HepG2 (cell line): ENCODE results near the gene SPOPL. TPM values are rescaled to one million over a fixed set of nuclear protein-coding genes. Genes with fewer than 3 reads are reported as not detected.

ENCODE experiments used
- ATAD3A ChIP-seq: sonication (generic); formaldehyde crosslinking; IDR thresholded peaks from 2 replicates; pipeline ENCODE4 v1.4.0; 2020; ENCODE audit warnings: missing genetic modification reagents
- ATM ChIP-seq: fragments of 450-650 bp; IDR thresholded peaks from 2 replicates; pipeline ENCODE4 v1.7.1; 2017; ENCODE audit warnings: mild to moderate bottlenecking, borderline replicate concordance
- CENPX ChIP-seq: sonication (generic); formaldehyde crosslinking; IDR thresholded peaks from 2 replicates; pipeline ENCODE4 v1.9.0; 2021; ENCODE audit warnings: mild to moderate bottlenecking, missing genetic modification reagents, moderate library complexity
- FOXK2 ChIP-seq: fragments of 450-650 bp; IDR thresholded peaks from 2 replicates; pipeline ENCODE4 v1.6.1; 2016
- KDM5A ChIP-seq: fragments of 200-600 bp; sonication (generic); IDR thresholded peaks from 2 replicates; pipeline ENCODE4 v1.7.0; 2018; ENCODE audit warnings: antibody characterized with exemption, mild to moderate bottlenecking, low read length, borderline replicate concordance
- KLF11 ChIP-seq: IDR thresholded peaks from 2 replicates; pipeline ENCODE4 v1.6.1; 2016; ENCODE audit warnings: missing compliant biosample characterization
- RERE ChIP-seq: IDR thresholded peaks from 2 replicates; pipeline ENCODE4 v1.6.1; 2016; ENCODE audit warnings: low read depth, missing genetic modification reagents, missing compliant biosample characterization
- ZBTB10 ChIP-seq: sonication (generic); formaldehyde crosslinking; IDR thresholded peaks from 2 replicates; pipeline ENCODE4 v1.4.0; 2020; ENCODE audit warnings: missing genetic modification reagents, borderline replicate concordance
- ZBTB20 ChIP-seq: sonication (generic); formaldehyde crosslinking; IDR thresholded peaks from 2 replicates; pipeline ENCODE4 v1.8.1; 2023; ENCODE audit warnings: missing genetic modification reagents, low read depth, mild to moderate bottlenecking, borderline replicate concordance
- ZFP41 ChIP-seq: sonication (generic); formaldehyde crosslinking; IDR thresholded peaks from 2 replicates; pipeline ENCODE4 v1.4.0; 2020; ENCODE audit warnings: mild to moderate bottlenecking, missing genetic modification reagents, borderline replicate concordance
- ZKSCAN1 ChIP-seq: fragments of 150-350 bp; IDR thresholded peaks from 2 replicates; pipeline ENCODE4 v1.6.1; 2014; ENCODE audit warnings: low read length
- ZKSCAN5 ChIP-seq: sonication (generic); formaldehyde crosslinking; IDR thresholded peaks from 2 replicates; pipeline ENCODE4 v1.5.1; 2020; ENCODE audit warnings: mild to moderate bottlenecking, missing genetic modification reagents
- ZNF281 ChIP-seq: sonication (generic); formaldehyde crosslinking; IDR thresholded peaks from 2 replicates; pipeline ENCODE4 v1.4.0; 2020; ENCODE audit warnings: missing genetic modification reagents, borderline replicate concordance
- ZNF737 ChIP-seq: sonication (generic); formaldehyde crosslinking; IDR thresholded peaks from 2 replicates; pipeline ENCODE4 v1.5.0; 2020; ENCODE audit warnings: missing genetic modification reagents, mild to moderate bottlenecking, borderline replicate concordance
- polyA plus RNA-seq, 8 experiments: library from polyadenylated mRNA; depleted of rRNA in 3 of 8; stranded (reverse) in 7 of 8; unstranded in 1 of 8; fragments of >200 nt; fragmentation: Illumina TruSeq in 4 of 8; extraction: Trizol in 4 of 8; gene quantifications; 2 replicates each; pipeline versions ENCODE4 v1.2.1 to v1.2.3, GENCODE V29; 2011 to 2016; ENCODE audit warnings: low read depth in 4 of 8, missing spikeins in 1 of 8, mixed read lengths in 1 of 8; ENCODE audit not compliant: insufficient read depth in 1 of 8
- total RNA-seq, 5 experiments: library from RNA; depleted of rRNA; stranded (reverse); fragments of >200 nt; fragmentation: Illumina TruSeq; extraction: Trizol; gene quantifications; 2 replicates each; pipeline ENCODE4 v1.2.3, GENCODE V29; 2016; ENCODE audit warnings: low read depth in 1 of 5
- TF ChIP-seq, protein P1 (sequence below), 2 experiments: sonication (generic) in 1 of 2; formaldehyde crosslinking in 1 of 2; IDR thresholded peaks; 2 replicates each; pipeline versions ENCODE4 v1.4.0 to v1.6.1; 2018 to 2020; ENCODE audit warnings: missing genetic modification reagents in 2 of 2, borderline replicate concordance in 1 of 2, low read depth in 1 of 2, mild to moderate bottlenecking in 1 of 2, missing biosample characterization in 1 of 2

SPOPL gene
- total and polyA plus RNA-seq, 2 of the 13 experiments (the other 11 are each of a cell fraction or from before 2014, with no cell fraction given), result 12.6 to 51.6 TPM

DNA sequence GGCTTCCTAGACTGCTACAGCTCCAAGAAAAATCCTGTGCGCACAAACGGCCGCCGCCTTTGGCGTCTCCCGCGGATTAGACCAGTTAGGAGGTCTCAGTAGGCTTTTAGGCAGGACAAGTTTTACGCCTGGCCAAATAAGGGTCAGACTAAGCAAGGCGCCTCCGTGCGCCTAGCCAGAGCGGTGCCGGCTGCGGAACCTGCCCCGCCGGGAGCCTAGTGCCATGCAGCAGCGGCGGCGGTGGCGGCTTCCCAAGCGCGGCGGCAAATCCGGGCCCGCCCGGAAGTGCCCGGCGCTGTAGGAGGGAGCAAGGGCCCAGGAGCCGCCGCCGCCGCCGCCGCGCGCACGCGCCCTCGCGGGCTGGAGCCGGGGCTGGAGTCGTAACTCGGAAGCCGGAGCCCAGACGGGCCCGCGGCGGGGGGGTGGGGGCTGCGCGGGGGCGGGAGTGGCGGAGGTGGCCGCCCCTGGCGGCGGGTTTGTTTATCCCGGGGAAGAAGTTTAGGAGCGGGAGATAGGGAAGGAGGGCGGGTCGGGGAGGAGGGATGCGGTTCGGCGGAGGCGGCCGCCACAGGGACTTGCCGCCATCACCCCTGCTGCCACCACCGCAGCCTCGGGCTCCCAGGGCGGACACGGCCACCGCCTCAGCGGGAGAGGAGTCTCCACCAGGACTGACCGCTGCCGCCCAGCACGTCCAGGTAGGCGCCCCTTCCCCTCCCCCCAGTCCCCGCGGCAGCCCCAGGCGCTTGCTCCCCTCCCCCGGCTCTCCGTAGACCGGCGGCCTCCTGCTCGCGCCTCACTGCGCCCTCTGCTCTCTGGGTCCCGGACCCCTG lies at the start of gene SPOPL (continued):
- TF ChIP-seq ZNF737 (CRISPR knock-in tag) (no peak; the same call in 1 of the 2 replicates), ZKSCAN5 (CRISPR knock-in tag) (no peak), ZNF281 (0 out of 2 replicates have a peak, but pooled peaks have one; percentile 58), ZFP41 (no peak), ATM (no peak), ZBTB10 (peak; percentile 21; the same call in 1 of the 2 replicates), CENPX (CRISPR knock-in tag) (no peak), FOXK2 (no peak), KDM5A (no peak; the same call in 1 of the 2 replicates), ZBTB20 (CRISPR knock-in tag) (no peak), ZKSCAN1 (no peak), ATAD3A (CRISPR knock-in tag) (no peak), KLF11 (CRISPR knock-in tag) (no peak), RERE (no peak)
- TF ChIP-seq, protein P1, sequence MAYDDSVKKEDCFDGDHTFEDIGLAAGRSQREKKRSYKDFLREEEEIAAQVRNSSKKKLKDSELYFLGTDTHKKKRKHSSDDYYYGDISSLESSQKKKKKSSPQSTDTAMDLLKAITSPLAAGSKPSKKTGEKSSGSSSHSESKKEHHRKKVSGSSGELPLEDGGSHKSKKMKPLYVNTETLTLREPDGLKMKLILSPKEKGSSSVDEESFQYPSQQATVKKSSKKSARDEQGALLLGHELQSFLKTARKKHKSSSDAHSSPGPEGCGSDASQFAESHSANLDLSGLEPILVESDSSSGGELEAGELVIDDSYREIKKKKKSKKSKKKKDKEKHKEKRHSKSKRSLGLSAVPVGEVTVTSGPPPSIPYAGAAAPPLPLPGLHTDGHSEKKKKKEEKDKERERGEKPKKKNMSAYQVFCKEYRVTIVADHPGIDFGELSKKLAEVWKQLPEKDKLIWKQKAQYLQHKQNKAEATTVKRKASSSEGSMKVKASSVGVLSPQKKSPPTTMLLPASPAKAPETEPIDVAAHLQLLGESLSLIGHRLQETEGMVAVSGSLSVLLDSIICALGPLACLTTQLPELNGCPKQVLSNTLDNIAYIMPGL (CRISPR knock-in tag; IDR thresholded peaks at IDR 0.05; ENCODE audit: borderline replicate concordance in 1 of 2, low read depth in 1 of 2), result peak; percentile 26 to 45; a peak in 3 of 4 replicates
